ENCODE results near the gene ETHE1. TPM values are rescaled to one million over a fixed set of nuclear protein-coding genes. Genes with fewer than 3 reads are reported as not detected.

The ETHE1 gene
- total RNA-seq, 2 experiments from 2014 or later = 1.7 to 6.4 TPM

DNA sequence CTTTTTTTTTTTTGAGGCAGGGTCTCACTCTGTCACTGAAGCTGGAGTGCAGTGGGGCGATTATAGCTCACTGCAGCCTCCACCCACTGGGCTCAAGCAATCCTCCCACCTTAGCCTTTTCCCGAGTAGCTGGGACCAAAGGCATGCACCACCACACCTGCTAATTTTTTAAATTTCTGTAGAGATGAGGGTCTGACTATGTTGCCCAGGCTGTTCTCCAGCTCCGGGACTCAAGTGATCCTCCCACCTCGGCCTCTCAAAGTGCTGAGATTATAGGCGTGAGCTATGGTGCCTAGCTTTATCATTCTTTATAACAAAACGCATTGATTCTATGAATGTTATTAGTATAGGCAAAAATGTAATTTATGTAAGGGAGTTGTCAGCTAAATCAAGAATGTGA, 43.7 kb downstream of the ETHE1 start:
- TF ChIP-seq EZH2phosphoT487 (IDR thresholded peaks at IDR 0.05; ENCODE audit: borderline replicate concordance, low read depth, low read length) = no peak
- TF ChIP-seq, protein P1, sequence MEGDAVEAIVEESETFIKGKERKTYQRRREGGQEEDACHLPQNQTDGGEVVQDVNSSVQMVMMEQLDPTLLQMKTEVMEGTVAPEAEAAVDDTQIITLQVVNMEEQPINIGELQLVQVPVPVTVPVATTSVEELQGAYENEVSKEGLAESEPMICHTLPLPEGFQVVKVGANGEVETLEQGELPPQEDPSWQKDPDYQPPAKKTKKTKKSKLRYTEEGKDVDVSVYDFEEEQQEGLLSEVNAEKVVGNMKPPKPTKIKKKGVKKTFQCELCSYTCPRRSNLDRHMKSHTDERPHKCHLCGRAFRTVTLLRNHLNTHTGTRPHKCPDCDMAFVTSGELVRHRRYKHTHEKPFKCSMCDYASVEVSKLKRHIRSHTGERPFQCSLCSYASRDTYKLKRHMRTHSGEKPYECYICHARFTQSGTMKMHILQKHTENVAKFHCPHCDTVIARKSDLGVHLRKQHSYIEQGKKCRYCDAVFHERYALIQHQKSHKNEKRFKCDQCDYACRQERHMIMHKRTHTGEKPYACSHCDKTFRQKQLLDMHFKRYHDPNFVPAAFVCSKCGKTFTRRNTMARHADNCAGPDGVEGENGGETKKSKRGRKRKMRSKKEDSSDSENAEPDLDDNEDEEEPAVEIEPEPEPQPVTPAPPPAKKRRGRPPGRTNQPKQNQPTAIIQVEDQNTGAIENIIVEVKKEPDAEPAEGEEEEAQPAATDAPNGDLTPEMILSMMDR (conservative IDR thresholded peaks at IDR 0.05; ENCODE audit: low read length) = no peak
- no TSS peak for BruUV-seq (replicated peaks)
- Histone ChIP-seq H3K9me3 (ENCODE audit: low read length) (no peaks in the 10 kb centered on the region), H3K27ac (ENCODE audit: low read depth, low read length, poor library complexity, severe bottlenecking) (no peak overlapping the region), H2AFZ (ENCODE audit: low read length) (no peak overlapping the region), H3K9me2 (ENCODE audit: insufficient read depth, low read length) (no peaks in the 10 kb centered on the region), H3K4me3 (ENCODE audit: low read depth, low read length, poor library complexity, severe bottlenecking) (no peak overlapping the region), H3K79me2 (ENCODE audit: insufficient read depth, low read depth, low read length) (no peaks in the 10 kb centered on the region), H3K36me3 (ENCODE audit: insufficient read depth, low read length) (no peaks in the 10 kb centered on the region), H3K4me2 (ENCODE audit: low read length) (no peak overlapping the region), H3K4me1 (ENCODE audit: insufficient read depth, low read length, poor library complexity, severe bottlenecking) (no peaks in the 10 kb centered on the region), H4K20me1 (ENCODE audit: insufficient read depth, low read length) (no peaks in the 10 kb centered on the region)
- DNase-seq (ENCODE audit: low spot score) = no peak
- CTCF ChIA-PET (ENCODE audit: unreplicated experiment) = no interaction called here
- intact Hi-C loops (cut with micrococcal nuclease; ENCODE audit: unreplicated experiment) = no loop called here
- POLR2A ChIA-PET = no interaction called here

DNA sequence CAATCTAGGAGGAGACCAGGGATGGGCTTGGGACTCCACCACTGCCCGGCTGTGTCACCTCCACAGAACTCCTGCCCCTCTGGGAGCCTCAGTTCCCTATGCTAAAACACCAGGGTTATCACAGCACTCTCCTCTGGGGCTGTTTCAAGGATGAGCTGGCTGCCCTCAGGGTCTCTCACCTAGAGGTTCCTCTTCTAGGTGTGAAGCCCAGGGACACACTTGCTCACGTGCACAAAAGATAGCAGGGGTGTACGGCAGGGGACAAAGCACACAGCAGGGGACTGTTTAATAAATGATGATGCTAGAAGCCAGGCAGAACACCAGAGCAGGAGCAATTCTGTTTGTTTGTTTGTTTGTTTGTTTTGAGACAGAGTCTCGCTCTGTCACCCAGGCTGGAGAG, 44.8 kb downstream of the ETHE1 start:
- no peak for TF ChIP-seq EZH2phosphoT487 (IDR thresholded peaks at IDR 0.05; ENCODE audit: borderline replicate concordance, low read depth, low read length)
- TF ChIP-seq, protein P1 (conservative IDR thresholded peaks at IDR 0.05; ENCODE audit: low read length) = no peak
- ChIA-PET POLR2A (interaction anchor here (0.6 kb wide), 1 partner anchor 1520 kb away, joined by 5 read pairs; no protein-coding TSS in a partner anchor), CTCF (ENCODE audit: unreplicated experiment) (no interaction called here)
- no peak for DNase-seq (ENCODE audit: low spot score)
- no TSS peak for BruUV-seq (replicated peaks)
- H3K79me2 ChIP-seq (ENCODE audit: insufficient read depth, low read depth, low read length) = no peaks in the 10 kb centered on the region
- H2AFZ ChIP-seq (ENCODE audit: low read length) = no peak overlapping the region
- no peak overlapping the region for H3K27ac ChIP-seq (ENCODE audit: low read depth, low read length, poor library complexity, severe bottlenecking)
- no peaks in the 10 kb centered on the region for H3K9me3 ChIP-seq (ENCODE audit: low read length)
- H3K9me2 ChIP-seq (ENCODE audit: insufficient read depth, low read length) = no peaks in the 10 kb centered on the region
- no peaks in the 10 kb centered on the region for H3K36me3 ChIP-seq (ENCODE audit: insufficient read depth, low read length)
- H4K20me1 ChIP-seq (ENCODE audit: insufficient read depth, low read length) = no peaks in the 10 kb centered on the region
- no peak overlapping the region for H3K4me2 ChIP-seq (ENCODE audit: low read length)
- no peaks in the 10 kb centered on the region for H3K4me1 ChIP-seq (ENCODE audit: insufficient read depth, low read length, poor library complexity, severe bottlenecking)
- no peak overlapping the region for H3K4me3 ChIP-seq (ENCODE audit: low read depth, low read length, poor library complexity, severe bottlenecking)
- intact Hi-C loops (cut with micrococcal nuclease; ENCODE audit: unreplicated experiment) = no loop called here

DNA sequence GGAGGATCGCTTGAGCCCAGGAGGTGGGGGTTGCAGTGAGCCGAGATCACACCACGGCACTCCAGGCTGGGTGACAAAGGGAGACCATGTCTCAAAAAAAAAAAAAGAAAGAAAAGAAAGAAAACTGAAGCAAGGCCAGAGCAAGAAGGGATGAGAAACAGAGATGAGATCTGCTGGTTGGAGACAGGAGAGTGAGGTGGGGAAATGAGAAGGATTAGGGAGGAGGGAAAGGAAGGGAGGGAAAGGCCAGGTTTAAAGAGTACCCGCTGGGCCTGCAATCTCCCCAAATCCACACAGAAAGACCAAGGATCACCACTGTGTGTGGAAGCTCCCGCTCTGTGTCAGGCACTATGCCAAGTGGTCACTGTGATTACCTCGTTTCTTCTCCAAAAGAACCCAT, 45.3 kb downstream of the ETHE1 start:
- no peak for TF ChIP-seq EZH2phosphoT487 (IDR thresholded peaks at IDR 0.05; ENCODE audit: borderline replicate concordance, low read depth, low read length)
- TF ChIP-seq, protein P1 (conservative IDR thresholded peaks at IDR 0.05; ENCODE audit: low read length) = no peak
- Histone ChIP-seq H3K9me2 (ENCODE audit: insufficient read depth, low read length) (no peaks in the 10 kb centered on the region), H3K79me2 (ENCODE audit: insufficient read depth, low read depth, low read length) (no peaks in the 10 kb centered on the region), H3K4me1 (ENCODE audit: insufficient read depth, low read length, poor library complexity, severe bottlenecking) (no peaks in the 10 kb centered on the region), H4K20me1 (ENCODE audit: insufficient read depth, low read length) (no peaks in the 10 kb centered on the region), H3K9me3 (ENCODE audit: low read length) (no peaks in the 10 kb centered on the region), H3K36me3 (ENCODE audit: insufficient read depth, low read length) (no peaks in the 10 kb centered on the region), H3K27ac (ENCODE audit: low read depth, low read length, poor library complexity, severe bottlenecking) (no peak overlapping the region), H3K4me2 (ENCODE audit: low read length) (no peak overlapping the region), H3K4me3 (ENCODE audit: low read depth, low read length, poor library complexity, severe bottlenecking) (no peak overlapping the region), H2AFZ (ENCODE audit: low read length) (no peak overlapping the region)
- ChIA-PET POLR2A (interaction anchor here (0.6 kb wide), 1 partner anchor 1519 kb away, joined by 5 read pairs; no protein-coding TSS in a partner anchor), CTCF (ENCODE audit: unreplicated experiment) (no interaction called here)
- DNase-seq (ENCODE audit: low spot score) = no peak
- intact Hi-C loops (cut with micrococcal nuclease; ENCODE audit: unreplicated experiment) = no loop called here
- BruUV-seq (replicated peaks) = no TSS peak

Data from OCI-LY7 (cell line).